GM21529 (cell line): ENCODE measurements around the gene APIP.
"Not testable (repeated sequence)": the region's sequence is repeated elsewhere in the genome, so short reads cannot be mapped to it uniquely, and the experiment has no call there.

Experiments used
- ATAC-seq: cut with Tn5 transposase; IDR thresholded peaks from one replicate; pipeline ENCODE4 v1.9.1; 2021; ENCODE audit not compliant: unreplicated experiment

APIP gene

DNA sequence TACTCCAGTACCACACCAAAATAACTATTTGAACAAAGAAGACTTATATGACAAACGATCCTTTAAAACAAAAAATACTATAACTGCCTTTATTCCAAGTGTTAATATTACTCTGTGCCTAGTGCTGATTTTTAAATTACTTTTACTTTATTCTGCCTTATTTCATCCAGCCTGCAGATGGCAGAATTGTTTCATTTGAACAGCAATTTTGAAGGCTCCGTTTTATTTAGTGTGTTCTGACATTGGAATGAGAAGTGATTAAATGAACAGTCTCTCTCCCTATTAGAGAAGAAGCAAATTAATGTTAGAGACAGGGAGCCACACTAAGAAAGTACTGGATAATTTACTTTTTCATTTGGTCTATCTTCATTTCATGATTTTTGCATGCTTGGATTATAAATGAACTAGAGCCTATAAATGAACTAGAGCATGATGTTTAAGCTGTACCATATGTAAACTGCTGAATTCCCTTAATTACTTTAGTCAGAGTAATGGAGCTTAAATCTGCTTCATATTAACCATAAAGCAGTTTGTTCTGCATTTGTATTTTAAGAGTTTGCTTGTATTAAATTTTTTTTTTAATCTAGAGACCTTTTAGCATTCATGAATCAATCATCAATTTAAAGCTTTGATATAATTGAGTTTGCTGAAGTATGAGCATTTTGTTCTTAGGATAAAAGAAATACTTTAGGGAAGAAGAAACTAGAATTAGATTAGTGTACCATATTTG lies 10.1 kb upstream of the APIP start:
- ATAC-seq: no peak

DNA sequence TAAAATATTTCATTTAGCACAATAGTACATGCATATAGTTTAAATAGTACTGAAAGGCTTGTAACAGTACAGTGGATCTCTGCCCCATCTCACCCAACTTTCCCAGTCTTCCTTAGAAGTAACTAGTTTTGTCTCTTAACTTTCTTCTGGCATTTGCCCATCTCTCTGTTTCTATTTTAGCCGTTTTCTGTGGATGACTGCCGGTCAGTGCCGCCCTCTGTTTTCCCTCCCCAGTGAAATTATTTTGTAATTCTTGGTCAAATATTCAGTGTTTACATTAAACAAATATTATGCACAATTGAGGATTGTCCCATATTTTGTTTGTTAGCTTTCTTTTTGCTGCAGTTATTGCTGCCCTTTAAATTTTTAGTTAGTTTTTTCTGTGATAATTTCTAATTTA lies 8.5 kb upstream of the APIP start:
- no peak for ATAC-seq

DNA sequence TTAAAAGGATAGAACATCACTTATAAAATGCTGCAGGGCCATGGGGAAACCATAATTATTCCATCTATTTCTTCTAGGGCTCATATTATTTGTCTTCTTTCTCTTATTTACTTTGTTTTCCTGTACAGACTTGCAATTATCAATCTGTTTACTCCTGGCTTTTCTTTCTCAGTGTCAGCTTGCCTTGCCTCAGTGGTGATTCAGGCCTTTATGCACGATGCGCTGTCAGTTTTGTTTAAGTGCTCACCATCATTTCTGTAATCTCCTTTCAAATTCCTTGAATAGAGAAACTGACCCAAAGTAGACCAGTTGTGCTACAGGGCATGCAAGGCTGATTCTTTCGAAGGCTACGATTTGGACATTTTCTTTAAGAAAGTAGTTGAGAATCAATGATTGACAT lies 5.0 kb upstream of the APIP start:
- ATAC-seq: no peak

DNA sequence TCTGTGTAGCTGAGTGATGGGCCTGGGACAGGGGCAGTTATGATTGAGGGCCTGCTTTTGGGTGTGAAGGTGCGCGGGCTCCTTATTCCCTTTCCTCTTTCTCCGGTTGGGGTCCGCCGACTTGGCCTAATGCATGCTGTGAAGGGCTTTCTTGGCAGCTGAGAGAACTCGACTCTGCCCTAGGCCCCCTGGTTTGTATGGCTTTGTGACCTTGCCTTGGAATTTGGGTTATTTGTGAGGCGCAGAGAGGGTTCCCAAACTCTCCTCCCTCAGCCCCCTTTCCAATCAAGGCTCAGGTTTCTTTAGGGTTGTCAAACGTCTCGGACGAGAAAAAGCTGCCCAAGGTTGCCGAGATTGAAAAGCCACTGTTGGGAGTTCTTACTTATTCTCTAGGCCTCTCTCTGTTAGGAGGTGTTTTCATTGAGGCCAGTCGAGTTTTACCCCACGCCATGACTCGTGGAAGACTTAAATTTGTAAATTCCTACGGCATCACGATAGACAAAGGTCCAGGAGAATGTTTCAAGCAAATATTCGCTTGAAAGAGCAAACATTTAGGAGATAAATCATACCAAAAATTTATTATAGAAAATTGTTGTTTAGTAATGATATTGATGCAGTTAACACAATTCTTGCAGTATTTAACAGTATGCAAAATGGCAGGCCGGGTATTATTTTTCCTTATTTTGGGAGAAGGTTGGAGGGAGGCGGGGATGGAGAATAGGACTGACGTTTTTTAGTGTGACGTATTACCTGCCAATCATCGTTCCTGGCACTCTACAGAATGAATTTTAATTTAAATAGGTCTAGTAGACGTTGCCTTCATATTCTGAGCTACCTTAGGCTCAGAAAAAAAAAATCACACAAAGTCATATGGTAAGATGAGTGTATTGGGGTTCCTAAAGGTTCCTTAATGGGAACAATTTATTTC lies 928 bp upstream of the APIP start:
- ATAC-seq: peak; percentile 22

DNA sequence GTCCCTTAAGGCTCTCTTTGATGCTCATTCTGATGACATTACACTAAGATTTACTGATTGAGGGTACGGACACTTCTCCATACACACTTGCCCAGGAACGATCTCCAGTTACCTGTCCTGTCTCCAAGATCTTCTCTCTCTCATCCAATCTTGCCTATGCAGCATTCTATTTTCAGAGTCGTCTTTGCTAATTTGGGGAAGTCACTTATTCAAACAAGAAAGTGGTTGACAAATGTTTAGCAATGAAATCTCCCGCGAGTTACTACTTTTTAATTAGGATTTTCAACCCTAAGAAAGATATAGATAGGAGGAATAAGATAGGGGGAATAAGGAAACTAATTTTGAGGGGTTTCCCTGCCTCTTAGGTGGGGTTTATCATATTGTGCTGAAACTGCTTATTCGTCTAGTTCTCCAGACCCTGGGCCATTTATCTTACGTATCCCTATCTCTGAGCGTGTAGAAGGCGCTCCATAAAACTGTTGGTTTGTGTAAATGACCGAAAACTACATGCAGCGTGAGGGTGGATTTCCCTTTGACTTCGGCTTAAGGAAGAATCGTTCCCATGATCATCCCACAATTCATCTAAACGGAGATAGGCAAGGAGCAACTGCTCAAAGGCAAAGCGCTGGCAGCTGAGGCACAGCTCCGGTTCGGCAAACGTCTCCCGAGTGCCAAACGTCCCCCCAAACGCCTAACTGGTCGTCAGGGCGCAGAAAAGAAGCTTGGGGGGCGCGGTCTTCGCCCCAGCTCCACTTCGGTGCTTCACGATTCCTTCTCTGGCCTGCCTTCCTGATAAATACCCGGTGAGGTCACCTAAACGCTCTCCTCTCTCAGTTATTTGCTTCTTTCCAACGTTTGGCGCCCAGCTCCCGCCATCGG lies 804 bp downstream of the APIP start:
- peak; percentile 6 for ATAC-seq

DNA sequence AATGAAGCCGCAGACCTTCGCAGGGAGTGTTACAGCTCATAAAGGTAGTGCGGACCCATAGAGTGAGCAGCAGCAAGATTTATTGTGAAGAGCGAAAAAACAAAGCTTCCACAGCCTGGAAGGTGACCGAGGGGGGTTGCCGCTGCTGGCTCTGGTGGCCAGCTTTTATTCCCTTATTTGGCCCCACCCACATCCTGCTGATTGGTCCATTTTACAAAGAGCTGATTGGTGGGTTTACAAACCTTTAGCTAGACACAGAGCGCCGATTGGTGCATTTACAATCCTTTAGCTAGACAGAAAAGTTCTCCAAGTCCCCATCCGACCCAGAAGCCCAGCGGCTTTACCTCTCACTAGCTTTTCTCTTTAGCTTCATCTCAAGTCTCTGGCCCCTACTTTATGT lies 2.6 kb downstream of the APIP start:
- ATAC-seq: not testable (repeated sequence)

DNA sequence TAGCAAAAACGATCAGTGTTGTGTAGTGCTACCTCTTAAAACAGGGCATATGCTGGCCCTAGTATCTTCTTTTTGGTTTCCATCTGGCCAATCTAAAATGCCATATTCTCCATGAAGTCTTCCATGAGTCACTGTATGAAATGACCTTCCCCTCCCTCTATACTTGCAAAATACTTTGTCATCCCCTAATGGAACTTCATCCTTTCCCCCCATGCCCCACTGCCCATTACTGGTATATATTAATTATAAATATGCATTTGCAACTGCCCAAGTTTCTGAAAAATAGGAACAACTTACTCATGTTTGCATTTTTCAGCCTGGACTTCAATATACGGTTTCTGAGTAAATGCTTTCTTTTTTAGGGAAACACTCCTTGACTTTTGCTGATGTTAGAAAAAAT lies 4.5 kb downstream of the APIP start:
- no peak for ATAC-seq

DNA sequence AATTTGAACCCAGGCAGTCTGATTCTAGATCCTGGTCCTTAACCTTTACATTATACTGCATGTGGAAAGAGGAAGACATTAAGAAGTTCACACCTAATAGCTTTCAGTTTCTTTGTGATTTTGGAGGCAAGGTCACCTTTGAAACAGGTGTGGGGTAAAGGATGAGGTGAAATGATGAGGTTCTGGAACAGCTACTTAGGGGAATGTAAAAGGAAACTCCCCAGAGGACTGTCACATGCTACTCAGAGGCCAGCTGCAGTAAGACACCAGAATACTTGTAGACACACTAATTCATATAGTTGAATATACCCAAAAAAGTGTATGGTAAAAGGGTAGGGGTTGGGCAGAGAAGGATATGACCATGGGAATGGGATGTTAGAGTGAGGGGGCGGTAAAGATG lies 5.4 kb downstream of the APIP start:
- ATAC-seq: peak; percentile 45

DNA sequence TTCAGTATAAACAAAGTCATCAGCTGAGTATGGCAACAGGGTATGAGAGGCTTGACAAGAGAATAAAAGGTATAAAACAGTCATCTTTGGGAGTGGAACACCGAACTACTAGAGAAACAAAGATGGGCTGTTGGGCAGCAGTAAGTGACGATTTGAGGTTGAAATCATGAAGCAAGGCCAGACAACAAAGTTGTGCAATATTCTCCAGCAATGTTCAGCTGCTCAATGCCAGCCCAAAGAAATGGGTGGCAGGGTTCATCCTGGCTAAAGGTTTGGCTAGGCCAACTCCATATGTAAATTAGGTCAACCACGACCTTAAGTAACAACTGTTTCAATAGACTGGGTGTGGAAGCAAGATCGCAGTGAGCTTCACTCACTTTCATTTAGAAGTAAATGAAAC lies 6.2 kb downstream of the APIP start:
- ATAC-seq: no peak

DNA sequence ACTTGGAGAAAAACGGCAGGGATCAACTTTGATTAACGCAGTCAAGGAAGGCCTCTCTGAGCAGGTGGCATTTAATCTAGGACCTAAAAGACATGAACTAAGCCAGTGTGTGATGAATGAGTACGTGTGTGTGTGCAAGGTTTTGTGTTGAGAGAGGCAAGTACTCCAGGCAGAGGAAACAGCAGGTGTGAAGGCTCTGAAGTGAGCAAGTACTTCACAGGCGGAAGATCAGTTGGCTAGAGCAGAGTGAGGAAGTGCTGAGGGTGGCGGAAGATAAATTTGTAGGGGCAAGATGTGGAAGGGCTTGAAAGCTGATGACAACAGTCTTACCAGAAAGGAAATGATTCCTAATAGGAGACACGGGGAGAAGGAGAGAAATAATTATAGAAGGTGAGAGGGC lies 6.8 kb downstream of the APIP start:
- ATAC-seq: no peak

DNA sequence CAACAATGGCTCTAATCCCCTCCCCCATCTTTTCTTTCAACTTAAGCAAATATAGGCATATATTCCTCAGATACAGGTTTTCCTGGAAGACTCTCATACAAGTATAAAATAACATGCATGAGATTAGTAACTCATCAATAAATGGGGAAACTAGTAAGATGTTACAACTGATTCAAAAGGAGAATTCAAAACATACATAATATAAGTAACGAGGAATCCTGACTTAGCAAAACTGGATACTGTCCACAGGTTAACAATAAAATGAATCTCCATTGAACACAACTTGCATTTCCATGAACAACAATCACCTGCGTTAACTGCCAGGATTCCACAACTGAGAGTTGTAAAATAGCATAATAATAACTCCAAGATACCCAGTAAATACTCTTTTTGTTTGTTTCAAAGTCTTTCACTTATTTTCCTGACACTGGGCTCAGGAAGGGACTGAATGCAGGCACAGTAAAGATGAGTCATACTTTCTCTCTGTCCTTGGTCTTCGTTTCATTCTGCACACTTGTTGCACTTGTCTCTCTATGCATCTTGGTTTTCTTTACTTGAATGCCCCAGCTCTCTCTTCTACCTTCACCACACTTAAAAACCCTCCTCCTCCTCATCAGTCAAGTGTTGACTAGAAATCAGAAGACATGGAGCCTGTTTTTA lies 8.1 kb downstream of the APIP start:
- ATAC-seq: peak; percentile 60

DNA sequence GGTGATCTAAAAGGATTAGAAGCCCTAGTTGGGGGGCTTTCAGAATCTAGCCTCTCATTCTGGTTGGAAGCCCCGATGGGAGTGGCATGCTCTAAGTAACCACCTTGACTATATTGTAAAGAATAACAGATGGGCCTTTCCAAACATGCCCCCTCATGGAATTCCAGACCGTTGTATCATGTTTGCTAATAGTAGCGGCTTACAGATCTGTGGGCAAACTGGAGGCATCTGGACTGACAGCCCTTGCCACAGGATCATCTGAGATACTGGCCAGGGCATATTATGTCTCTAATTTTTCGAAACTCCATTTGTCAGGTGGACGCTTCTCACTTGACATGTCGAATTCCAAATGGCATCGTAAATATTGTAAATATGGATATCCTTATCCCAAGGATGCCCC lies 10.5 kb downstream of the APIP start:
- ATAC-seq: no peak

DNA sequence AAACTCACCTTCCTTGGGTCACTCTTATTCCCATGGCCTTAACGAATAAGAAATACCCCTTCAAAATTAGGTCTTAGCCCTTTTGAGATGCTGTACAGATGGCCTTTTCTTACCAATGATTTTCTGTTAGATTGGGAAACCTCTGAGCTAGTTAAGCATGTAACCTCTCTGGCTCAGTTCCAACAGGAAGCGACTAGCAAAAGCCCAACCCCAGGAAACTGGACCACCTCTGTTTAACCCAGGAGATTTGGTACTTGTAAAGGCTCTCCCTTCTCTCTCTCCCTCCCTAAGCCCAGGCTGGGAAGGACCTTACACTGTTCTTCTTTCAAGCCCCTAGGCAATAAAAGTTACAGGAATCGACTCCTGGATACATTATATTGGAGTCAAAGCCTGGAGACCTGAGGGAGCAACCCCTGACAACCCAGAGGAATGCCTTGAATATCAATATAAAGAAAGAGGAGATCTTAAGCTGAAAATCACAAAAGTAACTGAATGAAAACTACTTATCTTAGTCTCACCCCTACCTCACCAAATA lies 11.7 kb downstream of the APIP start:
- ATAC-seq: no peak

DNA sequence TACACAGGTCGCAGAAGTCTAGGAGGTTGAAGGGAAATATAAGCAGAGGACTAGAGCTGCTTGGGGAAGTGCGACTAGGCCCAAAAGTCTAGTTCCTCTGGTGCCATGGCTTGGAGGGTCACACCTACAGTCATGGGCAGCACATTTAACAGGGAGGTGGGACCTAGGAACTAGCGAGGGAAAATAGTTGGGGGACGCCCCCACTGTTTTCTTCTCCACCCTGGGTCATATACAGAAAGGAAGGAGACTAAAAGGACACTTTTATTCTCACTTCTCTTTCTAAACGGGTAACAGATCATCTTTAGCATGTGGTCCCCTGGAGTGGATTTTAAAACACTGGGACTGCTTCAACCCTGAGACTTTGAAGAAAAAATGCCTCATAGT lies 16.6 kb downstream of the APIP start:
- no peak for ATAC-seq

DNA sequence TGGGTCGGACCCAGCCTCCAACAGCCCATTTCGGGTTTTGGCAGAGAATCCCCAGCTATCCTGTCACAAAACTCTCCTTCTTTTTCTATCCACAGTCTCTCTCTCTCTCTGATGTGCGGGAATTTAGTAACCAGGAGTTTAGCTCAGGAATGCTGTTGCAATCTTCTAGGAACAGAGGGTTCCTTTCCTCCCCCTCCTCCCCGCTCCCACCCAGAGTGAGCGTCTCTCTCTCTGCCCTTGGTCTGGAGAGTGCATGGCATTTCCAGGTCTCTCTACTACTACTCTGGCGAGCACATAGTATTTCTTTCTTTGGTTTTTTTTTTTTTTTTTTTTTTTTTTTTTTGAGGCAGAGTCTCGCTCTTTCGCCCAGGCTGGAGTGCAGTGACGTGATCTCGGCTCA lies 17.7 kb downstream of the APIP start:
- ATAC-seq: no peak

DNA sequence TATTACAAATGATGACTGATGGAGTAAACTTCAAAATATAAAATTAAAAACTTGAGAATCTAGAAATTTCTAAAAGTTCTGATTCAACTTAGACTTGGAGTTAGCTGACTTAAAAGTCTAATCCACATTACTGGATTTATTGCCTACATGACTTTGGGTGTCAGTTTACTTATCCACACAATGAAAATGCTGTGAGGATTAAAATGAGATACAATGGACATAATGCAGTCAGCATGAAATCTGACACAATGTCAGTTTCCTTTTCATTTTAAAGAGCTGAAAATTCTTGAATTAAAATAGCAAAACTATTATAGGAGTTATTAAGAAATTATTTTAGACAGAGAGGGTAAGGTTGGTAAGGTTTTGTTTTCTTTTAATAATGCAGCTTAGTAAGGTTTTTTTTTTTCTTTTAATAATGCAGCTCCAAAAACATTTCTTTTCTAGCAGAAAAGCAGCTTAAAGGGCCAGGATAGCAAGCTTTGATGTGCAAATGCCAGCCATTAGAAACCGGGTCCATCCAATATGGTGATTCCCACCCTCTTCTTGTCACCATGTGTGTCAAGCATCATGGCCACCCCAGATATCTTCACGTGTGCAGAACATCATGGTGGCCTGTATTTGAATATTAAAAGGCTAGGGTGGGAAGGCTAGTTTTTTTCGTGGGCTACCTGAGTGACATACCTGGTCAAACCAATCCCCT lies 18.9 kb downstream of the APIP start:
- no peak for ATAC-seq

DNA sequence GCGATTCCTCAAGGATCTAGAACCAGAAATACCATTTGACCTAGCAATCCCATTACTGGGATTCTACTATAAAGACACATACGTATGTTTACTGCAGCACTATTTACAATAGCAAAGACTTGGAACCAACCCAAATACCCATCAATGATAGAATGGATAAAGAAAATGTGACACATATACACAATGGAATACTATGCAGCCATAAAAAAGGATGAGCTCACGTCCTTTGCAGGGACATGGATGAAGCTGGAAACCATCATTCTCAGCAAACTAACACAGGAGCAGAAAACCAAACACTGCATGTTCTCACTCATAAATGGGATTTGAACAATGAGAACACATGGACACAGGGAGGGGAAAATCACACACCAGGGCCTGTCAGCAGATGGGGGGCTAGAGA lies 20.0 kb downstream of the APIP start:
- ATAC-seq: not testable (repeated sequence)

DNA sequence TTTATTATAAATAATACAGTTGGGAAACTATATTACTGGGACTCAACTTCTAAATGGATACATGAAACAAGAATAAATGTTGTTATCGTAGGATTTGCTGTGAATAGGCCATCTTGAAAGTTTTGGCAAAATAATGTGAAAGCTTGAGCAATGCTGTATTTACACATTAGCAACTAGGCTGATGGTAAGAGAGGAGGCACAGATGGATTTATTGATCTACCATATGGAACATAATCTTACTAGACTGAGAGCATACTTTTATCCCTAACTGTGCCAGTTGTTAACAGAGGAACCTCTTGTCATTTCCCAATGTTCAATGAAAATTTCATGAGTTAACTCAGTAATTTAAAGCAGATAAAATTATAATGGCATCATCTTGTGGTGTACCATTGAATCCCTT lies 22.8 kb downstream of the APIP start:
- no peak for ATAC-seq

DNA sequence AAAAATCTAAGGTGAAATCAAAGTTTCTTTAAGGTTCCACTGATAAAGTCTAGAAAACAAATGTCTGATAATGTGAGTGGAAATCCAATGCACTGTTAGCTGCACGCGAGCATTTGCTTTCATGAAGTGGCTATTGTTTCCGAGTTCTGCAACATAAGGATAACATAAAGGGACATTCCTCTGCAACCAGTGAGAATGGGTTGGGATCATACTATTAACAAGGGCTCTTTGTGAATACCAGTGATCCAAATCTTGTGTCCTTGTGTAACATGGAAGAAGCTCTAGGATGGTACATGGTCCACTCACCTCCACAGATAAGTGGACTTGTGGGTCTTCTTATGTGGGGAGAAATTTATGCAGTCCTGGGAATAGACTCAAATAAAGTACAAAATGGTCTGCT lies 24.6 kb downstream of the APIP start:
- no peak for ATAC-seq

DNA sequence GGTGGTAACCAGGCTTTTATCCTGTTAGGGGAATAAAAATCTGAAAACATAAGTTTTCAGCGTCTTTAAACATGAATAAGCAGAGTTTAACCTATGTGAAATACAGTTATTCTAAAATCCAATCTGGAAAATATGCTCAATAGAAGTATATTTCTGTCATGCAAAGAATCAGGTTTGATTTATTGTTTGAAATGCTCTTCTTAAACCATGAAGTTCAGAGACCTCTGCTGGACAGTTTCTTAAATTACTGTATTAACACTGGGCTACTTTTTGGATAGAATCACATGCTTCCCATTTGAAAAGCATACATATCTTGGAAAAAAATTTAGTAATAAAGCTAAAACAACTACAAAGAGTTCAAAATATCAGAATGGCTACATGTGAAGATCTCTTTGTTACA lies 25.4 kb downstream of the APIP start:
- no peak for ATAC-seq
